NCI-H146 treated with DMSO at 0.1 percent for 48 hours (cell line): ENCODE measurements around the gene PGAP3.
A peak's percentile ranks its signal among the peaks of the same experiment; 100 is the strongest.
"Not testable (repeated sequence)": the region's sequence is repeated elsewhere in the genome, so short reads cannot be mapped to it uniquely, and the experiment has no call there.

Experiments used
- DNase-seq: peaks from one replicate; lab custom pipeline; 2025; ENCODE audit not compliant: unreplicated experiment; lab: John Stamatoyannopoulos, UW

PGAP3 gene, protein sequence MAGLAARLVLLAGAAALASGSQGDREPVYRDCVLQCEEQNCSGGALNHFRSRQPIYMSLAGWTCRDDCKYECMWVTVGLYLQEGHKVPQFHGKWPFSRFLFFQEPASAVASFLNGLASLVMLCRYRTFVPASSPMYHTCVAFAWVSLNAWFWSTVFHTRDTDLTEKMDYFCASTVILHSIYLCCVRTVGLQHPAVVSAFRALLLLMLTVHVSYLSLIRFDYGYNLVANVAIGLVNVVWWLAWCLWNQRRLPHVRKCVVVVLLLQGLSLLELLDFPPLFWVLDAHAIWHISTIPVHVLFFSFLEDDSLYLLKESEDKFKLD

DNA sequence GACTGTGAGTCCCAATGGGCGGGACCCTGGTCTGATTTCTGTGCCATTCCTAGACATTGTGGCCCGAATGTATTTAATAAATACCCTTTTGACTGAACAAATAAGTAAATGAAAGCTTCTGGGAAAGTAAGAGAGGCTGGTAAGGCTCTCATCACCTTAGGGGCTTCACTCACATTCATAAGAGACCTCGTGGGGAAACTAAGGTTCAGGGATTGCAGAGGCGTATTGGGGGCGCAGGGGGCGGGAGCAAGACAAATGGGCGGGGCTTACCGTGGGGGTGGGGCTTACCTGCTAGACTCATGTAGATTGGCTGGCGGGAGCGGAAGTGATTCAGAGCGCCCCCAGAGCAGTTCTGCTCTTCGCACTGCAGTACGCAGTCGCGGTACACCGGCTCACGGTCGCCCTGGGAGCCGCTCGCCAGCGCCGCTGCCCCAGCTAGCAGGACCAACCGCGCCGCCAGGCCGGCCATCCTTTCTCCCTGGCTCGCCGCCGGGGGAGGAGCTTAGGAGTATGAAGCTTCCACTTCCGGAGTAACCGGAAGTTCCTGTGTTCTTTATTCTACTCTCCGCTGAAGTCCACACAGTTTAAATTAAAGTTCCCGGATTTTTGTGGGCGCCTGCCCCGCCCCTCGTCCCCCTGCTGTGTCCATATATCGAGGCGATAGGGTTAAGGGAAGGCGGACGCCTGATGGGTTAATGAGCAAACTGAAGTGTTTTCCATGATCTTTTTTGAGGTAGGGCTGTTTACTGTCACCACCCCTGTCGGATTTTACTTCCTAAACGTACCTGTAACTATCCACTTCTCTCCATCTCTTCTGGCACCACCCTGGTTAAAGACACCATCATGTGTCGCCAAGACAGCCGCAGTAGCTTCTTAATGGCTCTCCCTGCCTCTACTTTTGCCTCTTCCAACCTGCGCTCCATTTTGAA is at the start of gene PGAP3:
TSS of gene PGAP3 (minus strand) at position 512 of the 929 bp plus-strand sequence. CDS start at position 469, 43 bp downstream.
- peak; percentile 94 for DNase-seq

- peak; percentile 55 for DNase-seq
Measured at GRCh38 chr17:39737206-39737759, 49.4 kb upstream of the PGAP3 start.

DNA sequence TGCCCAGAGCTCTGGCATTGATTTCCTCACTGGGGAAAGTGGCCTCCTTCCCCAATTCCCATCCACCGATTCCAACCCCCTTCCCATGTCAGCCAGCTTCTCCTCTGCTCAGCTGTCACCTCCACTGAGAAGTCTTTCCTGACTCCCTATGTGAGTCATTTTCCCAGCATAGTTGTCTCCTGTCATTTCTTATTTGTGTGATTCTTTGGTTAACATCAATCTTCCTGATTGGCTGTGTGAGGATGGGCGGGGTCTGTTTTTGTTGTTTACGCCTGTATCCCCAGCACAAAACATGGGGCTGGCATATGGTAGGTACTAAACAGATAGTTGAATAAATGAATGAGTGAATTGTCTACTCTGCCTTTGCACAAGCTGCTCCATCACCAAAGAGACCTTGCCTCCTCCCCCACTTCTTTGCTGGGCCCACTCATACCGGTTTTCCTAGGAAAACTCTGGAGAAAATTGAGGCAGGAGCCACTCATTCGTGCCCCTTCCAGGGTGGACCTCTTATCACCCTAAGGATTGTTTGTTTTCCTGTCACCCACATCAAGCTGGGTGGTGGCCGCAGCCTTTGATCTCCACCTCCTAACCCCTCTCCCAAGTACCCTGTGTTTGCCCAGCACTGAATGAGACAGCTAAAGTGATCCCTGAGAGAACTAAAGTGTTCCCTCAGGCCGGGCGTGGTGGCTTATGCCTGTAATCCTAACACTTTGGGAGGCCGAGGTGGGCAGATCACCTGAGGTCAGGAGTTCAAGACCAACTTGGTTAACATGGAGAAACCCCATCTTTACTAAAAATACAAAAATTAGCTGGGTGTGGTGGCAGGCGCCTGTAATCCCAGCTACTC is 48.7 kb upstream of the PGAP3 start:
- DNase-seq = no peak

DNA sequence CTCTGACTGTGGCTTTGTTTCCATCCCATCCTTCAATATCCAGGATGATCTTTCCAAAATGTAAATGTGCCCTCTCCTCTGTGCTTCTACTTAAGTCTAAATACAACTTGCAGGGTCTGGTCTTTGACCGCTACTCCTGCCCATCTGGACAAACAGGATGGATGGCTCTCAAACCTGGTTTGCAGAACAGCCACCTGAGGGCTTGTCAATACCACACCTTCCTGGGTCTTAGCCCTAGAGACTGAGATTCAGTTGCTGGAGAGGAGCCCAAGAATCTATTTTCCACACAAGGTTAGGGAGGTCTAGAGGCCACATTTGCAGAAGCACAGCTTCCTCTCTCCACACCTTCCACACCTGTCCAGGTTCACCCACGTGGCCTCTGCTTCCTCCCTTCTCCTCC is 48.0 kb upstream of the PGAP3 start:
- DNase-seq = no peak

DNA sequence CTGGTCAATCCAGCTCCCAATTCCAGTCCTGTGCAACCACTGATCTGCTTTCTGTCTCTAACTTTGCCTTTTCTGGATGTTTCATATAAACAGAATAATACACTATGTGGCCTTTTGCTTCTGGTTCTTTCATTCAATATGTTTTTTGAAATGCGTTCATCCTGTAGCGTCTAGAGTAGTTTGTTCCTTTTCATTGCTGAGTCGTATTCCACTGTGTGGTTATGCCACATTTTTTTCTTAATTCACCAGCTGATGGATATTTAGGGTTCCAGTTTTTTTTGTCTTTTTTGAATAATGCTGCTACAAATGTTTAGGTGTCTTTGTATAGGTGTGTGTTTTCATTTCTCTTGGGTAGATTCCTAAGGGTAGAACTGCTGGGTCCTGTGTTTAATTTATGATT is 44.7 kb upstream of the PGAP3 start:
- no peak for DNase-seq

DNA sequence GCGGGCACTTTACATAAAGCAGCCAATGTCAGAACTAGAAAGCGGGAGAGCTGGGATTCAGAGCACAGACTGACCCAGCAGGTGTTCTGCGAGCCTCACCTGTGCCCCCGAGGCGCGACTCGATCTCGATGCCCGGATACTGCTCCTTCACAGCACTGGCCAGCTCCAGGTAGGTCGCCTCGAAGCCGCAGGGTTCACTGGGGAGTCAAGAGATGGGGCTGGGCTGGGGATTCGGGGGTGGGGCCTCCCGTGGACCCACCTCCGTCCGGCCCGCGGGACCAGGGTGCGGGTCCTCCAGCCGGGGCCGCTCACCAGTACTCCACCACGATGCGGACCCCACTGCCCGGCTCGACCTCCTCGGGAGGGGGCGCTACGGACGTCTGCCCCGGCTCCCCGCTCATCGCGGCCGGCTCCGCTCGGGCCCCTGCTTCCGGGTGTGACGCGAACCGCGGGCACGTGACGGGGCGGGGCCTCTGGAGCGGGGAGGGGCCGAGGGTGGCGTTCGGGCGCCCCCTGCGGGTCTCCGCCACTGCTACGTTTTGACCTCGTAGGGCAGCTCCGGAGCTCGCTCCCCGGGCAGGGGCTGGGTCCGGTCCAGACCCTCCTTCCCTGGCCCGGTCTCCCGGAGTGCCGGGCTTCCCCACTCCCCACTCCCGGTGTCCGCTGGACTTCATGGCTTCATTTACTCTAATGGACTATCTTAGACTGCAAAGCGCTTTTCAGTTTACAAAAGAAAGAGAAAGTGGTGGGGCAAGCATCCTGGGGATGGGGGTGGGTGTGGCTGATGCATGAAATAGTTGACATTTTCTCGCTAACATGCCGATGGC is 42.5 kb upstream of the PGAP3 start, which contains the start of gene MIEN1:
TSS of gene MIEN1 (minus strand) at position 438 of the 827 bp plus-strand sequence. CDS start at position 401, 37 bp downstream.
- peak; percentile 75 for DNase-seq

DNA sequence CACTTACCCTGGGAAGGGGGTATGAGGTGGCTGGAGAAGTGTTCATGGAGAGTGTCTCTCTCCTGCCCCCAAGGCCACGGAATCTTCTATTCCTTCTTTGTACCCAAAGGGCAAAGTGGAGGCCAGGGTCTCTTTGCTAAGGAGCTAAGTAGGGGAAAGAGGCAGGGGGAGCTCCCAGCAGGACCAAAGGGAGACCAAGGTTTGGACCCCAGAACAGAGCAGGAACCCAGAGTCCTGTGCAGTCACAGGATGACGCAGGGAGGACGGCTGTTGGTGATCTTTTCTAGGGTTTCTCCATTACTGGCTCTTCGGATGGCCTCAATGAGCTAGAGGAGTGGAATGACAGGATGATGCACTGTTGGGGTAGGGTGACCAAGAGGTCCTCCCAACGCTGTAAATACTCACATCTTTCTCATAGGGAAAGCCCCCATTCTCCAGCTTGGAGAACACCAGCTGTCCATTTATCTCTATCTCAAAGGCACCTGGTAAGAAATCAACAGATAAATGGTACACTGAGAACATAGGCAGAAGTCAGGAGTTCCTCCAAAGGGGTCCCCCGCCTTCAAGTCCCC is 41.5 kb upstream of the PGAP3 start:
- no peak for DNase-seq

DNA sequence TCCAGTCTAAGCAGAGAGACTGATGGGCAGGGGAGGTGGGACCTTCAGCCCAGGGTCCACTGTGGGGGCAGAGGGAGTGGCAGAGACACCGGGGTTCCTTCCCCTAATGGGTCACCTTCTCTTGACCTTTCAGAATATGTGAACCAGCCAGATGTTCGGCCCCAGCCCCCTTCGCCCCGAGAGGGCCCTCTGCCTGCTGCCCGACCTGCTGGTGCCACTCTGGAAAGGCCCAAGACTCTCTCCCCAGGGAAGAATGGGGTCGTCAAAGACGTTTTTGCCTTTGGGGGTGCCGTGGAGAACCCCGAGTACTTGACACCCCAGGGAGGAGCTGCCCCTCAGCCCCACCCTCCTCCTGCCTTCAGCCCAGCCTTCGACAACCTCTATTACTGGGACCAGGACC is 39.7 kb upstream of the PGAP3 start:
- no peak for DNase-seq

DNA sequence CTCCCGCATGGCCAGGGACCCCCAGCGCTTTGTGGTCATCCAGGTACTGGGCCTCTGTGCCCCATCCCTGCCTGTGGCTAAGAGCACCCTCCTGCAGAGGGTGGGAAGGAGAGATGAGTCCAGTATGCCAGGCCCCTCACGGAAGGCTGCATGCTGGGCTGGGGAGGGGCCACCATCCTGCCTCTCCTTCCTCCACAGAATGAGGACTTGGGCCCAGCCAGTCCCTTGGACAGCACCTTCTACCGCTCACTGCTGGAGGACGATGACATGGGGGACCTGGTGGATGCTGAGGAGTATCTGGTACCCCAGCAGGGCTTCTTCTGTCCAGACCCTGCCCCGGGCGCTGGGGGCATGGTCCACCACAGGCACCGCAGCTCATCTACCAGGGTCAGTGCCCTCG is 38.8 kb upstream of the PGAP3 start:
- no peak for DNase-seq

DNA sequence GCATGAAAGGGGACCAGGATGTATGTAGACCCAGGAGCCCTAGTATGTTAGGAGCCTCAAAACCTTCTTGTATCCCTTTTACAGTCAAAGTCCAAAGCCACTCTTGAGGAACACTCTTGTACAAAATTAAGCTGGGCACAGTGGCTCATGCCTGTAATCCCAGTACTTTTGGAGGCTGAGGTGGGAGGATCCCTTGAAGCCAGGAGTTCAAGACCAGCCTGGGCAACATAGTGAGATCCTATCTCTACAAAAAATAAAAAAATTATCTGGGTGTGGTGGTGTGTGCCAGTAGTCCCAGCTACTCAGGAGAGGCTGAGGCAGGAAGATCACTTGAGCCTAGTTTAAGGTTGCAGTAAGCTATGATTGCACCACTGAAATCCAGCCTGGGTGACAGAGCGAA is 38.1 kb upstream of the PGAP3 start:
- DNase-seq = not testable (repeated sequence)

GRCh38 chr17:39724731-39725130 is 36.9 kb upstream of the PGAP3 start:
- no peak for DNase-seq

DNA sequence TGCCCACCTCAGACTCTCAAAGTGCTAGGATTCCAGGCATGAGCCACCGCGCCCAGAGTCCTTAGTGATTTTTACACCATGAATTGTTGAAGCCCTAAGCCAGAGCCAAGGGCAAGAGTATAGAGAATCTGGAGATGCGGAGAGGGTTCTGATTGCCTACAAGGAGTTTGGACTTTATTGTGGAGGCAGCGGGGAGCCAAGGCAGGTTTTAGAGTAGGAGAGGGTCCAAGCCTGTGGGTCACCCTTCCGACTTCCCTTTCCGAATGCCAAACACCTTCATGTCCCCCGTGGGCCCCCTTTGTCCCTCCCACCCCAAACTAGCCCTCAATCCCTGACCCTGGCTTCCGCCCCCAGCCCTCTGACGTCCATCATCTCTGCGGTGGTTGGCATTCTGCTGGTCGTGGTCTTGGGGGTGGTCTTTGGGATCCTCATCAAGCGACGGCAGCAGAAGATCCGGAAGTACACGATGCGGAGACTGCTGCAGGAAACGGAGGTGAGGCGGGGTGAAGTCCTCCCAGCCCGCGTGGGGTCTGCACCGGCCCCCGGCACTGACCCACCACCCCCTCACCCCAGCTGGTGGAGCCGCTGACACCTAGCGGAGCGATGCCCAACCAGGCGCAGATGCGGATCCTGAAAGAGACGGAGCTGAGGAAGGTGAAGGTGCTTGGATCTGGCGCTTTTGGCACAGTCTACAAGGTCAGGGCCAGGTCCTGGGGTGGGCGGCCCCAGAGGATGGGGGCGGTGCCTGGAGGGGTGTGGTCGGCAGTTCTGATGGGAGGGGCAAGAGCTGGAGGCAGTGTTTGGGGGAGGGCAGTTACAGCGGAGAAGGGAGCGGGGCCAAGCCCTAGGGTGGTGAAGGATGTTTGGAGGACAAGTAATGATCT is 35.4 kb upstream of the PGAP3 start:
- DNase-seq = no peak

- no peak for DNase-seq
Measured at GRCh38 chr17:39722104-39722503, 34.2 kb upstream of the PGAP3 start.

- no peak for DNase-seq
Measured at GRCh38 chr17:39719563-39720355, 31.9 kb upstream of the PGAP3 start.

DNA sequence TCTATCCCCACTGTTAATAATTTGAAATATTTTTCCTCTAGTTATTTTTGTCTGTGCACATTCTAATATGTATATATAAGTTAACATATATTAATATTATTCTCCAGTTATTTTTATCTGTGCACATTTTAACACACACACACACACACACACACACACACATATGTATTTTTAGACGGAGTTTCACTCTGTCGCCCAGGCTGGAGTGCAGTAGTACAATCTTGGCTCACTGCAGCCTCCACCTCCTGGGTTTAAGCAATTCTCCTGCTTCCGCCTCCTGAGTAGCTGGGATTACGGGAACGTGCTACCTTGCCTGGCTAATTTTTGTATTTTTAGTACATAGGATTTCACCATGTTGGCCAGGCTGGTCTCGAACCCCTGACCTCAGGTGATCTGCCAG is 29.8 kb upstream of the PGAP3 start:
- no peak for DNase-seq

DNA sequence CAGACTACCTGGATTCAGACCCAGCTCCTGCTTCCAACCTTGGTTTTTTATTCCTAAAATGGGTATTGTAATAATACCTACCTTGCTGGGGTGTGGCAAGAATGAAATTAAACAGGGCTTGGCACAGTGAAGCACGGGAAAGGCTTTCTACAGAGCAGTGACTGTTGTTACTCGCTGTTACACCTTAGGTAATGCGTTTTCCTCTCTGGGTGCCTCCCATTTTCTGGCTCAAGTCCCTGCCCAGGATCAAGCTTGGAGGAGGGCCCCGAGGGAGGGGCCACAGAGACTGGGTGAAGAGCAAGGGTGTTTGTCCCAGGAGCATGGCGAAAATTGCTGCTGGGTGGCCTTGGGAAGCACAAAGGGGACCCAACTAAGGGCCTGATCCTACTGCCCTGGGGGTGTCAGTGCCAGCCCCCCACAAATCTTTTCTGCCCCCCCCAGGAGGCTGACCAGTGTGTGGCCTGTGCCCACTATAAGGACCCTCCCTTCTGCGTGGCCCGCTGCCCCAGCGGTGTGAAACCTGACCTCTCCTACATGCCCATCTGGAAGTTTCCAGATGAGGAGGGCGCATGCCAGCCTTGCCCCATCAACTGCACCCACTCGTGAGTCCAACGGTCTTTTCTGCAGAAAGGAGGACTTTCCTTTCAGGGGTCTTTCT is 29.2 kb upstream of the PGAP3 start:
- no peak for DNase-seq

DNA sequence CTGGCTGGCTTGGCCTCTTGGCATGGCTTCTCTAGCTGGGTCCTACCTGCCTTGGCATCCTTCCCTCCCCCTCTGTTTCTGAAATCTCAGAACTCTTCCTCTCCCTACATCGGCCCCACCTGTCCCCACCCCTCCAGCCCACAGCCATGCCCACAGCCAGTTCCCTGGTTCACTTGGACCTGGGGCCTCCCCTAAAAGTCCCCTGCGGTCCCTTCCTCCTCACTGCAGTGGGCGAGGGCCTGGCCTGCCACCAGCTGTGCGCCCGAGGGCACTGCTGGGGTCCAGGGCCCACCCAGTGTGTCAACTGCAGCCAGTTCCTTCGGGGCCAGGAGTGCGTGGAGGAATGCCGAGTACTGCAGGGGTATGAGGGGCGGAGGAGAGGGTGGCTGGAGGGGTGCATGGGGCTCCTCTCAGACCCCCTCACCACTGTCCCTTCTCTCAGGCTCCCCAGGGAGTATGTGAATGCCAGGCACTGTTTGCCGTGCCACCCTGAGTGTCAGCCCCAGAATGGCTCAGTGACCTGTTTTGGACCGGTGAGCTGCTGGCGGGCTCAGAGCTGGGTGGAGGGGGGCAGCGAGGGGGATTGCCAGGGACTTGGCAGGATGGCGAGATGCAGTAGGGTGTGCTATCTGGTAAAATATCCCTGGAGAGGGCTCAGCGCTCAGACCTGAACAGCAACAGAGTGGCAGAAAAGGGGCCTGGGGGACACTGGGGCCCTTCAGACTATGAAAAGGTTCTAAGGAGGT is 28.4 kb upstream of the PGAP3 start:
- no peak for DNase-seq
